Activated CD4-positive, alpha-beta T cell treated with anti-CD3 and anti-CD28 coated beads, Interleukin-2, amount 10 ng/mL, durations not matched to agents 7 days and 5 days (primary cell): Measurements from ENCODE around the gene TRIOBP. TPM values are rescaled to one million over a fixed set of nuclear protein-coding genes. Genes with fewer than 3 reads are reported as not detected.

Experiments
- CTCF ChIA-PET: fragments of 350-600 bp; sonication (Branson Sonifier 250); formaldehyde crosslinking; loops from one replicate; lab custom pipeline; 2021; ENCODE audit warnings: antibody characterized with exemption; lab: Charles Lee
- POLR2A ChIA-PET: fragments of 350-600 bp; sonication (Branson Sonifier 250); formaldehyde crosslinking; loops from one replicate; lab custom pipeline; 2021; ENCODE audit warnings: antibody characterized with exemption; lab: Charles Lee
- DNase-seq: peaks from one replicate; pipeline ENCODE4 v3.0.0-alpha.2; 2020
- H3K27ac Mint-ChIP-seq: one replicate; pipeline ENCODE4 v1.8.0; 2021; ENCODE audit warnings: mild to moderate bottlenecking, moderate library complexity, mixed read lengths
- H3K27me3 Mint-ChIP-seq: one replicate; pipeline ENCODE4 v1.8.0; 2021; ENCODE audit warnings: mixed read lengths
- H3K36me3 Mint-ChIP-seq: one replicate; pipeline ENCODE4 v1.8.0; 2021; ENCODE audit warnings: low read depth, mixed read lengths
- H3K4me1 Mint-ChIP-seq: one replicate; pipeline ENCODE4 v1.8.0; 2021; ENCODE audit warnings: mixed read lengths
- H3K4me3 Mint-ChIP-seq: one replicate; pipeline ENCODE4 v1.8.0; 2021; ENCODE audit warnings: mild to moderate bottlenecking, moderate library complexity, mixed read lengths
- H3K9me3 Mint-ChIP-seq: one replicate; pipeline ENCODE4 v1.8.0; 2021; ENCODE audit warnings: mixed read lengths
- total RNA-seq, 2 experiments: library from RNA; stranded (reverse); gene quantifications; one replicate each; pipeline ENCODE4 v1.2.3, GENCODE V29; 2021

TRIOBP gene
- total RNA-seq, 2 experiments from 2014 or later, result 44.1 to 53.5 TPM

GRCh38 chr22:37659066-37659896 lies 37.6 kb upstream of the TRIOBP start:
- Mint-ChIP-seq H3K4me1 (peaks cover 42% of the 10 kb centered on the region), H3K9me3 (no peaks in the 10 kb centered on the region), H3K36me3 (peaks cover 15% of the 10 kb centered on the region), H3K27me3 (no peaks in the 10 kb centered on the region), H3K27ac (peak overlapping the region; percentile 65), H3K4me3 (peak overlapping the region; percentile 82)
- ChIA-PET CTCF (interaction anchor here (0.6 to 4.6 kb wide), 16 partner anchors 8 to 1687 kb away, joined by 3 to 47 read pairs (median 4); partner anchors contain the start of genes LGALS1 and SH3BP1), POLR2A (interaction anchor here (0.9 to 3.0 kb wide), 2 partner anchors 17 to 1660 kb away, joined by 4 to 9 read pairs; partner anchors contain the start of gene LGALS1)
- DNase-seq, result no peak

GRCh38 chr22:37659897-37660708 lies 36.7 kb upstream of the TRIOBP start:
- Mint-ChIP-seq H3K27me3 (no peaks in the 10 kb centered on the region), H3K36me3 (peaks cover 9% of the 10 kb centered on the region), H3K9me3 (no peaks in the 10 kb centered on the region), H3K4me1 (peaks cover 42% of the 10 kb centered on the region), H3K4me3 (peak overlapping the region; percentile 82), H3K27ac (peak overlapping the region; percentile 65)
- DNase-seq, result no peak
- ChIA-PET POLR2A (interaction anchor here (3.0 kb wide), 1 partner anchor 16 kb away, joined by 9 read pairs; the partner anchor contains the start of gene LGALS1), CTCF (interaction anchor here (0.9 to 4.6 kb wide), 11 partner anchors 11 to 54 kb away, joined by 3 to 47 read pairs (median 11); partner anchors contain the start of genes GGA1 and LGALS1)

GRCh38 chr22:37660709-37661045 lies 36.2 kb upstream of the TRIOBP start:
- Mint-ChIP-seq H3K36me3 (peaks cover 8% of the 10 kb centered on the region), H3K27ac (peak overlapping the region; percentile 42), H3K27me3 (no peaks in the 10 kb centered on the region), H3K4me1 (peaks cover 42% of the 10 kb centered on the region), H3K4me3 (peak overlapping the region; percentile 82), H3K9me3 (no peaks in the 10 kb centered on the region)
- ChIA-PET POLR2A (no interaction called here), CTCF (interaction anchor here (1.6 to 4.6 kb wide), 5 partner anchors 10 to 52 kb away, joined by 3 to 27 read pairs (median 21); partner anchors contain the start of gene GGA1)
- no peak for DNase-seq

GRCh38 chr22:37661160-37661924 lies 35.5 kb upstream of the TRIOBP start:
- peak overlapping the region; percentile 42 for H3K27ac Mint-ChIP-seq

GRCh38 chr22:37662039-37662438 lies 34.8 kb upstream of the TRIOBP start:
- no peaks in the 10 kb centered on the region for H3K9me3 Mint-ChIP-seq
- DNase-seq, result no peak
- ChIA-PET POLR2A (no interaction called here), CTCF (interaction anchor here (0.6 to 4.6 kb wide), 6 partner anchors 9 to 1027 kb away, joined by 4 to 25 read pairs (median 5); partner anchors contain the start of gene GGA1)
- H3K27ac Mint-ChIP-seq, result peak overlapping the region; percentile 60
- peaks cover 39% of the 10 kb centered on the region for H3K4me1 Mint-ChIP-seq
- no peaks in the 10 kb centered on the region for H3K27me3 Mint-ChIP-seq
- H3K4me3 Mint-ChIP-seq, result no peak overlapping the region
- H3K36me3 Mint-ChIP-seq, result peaks cover 12% of the 10 kb centered on the region

More at GRCh38 chr22:37661160-37661924, 35.5 kb upstream of the TRIOBP start:
- peaks cover 39% of the 10 kb centered on the region for H3K4me1 Mint-ChIP-seq
- peak; percentile 48 for DNase-seq
- ChIA-PET CTCF (interaction anchor here (0.6 to 4.6 kb wide), 8 partner anchors 10 to 1026 kb away, joined by 4 to 25 read pairs (median 4); partner anchors contain the start of gene GGA1), POLR2A (no interaction called here)
- H3K9me3 Mint-ChIP-seq, result no peaks in the 10 kb centered on the region
- peak overlapping the region; percentile 82 for H3K4me3 Mint-ChIP-seq
- no peaks in the 10 kb centered on the region for H3K27me3 Mint-ChIP-seq
- H3K36me3 Mint-ChIP-seq, result peaks cover 8% of the 10 kb centered on the region

GRCh38 chr22:37663521-37664140 lies 33.2 kb upstream of the TRIOBP start:
- CTCF ChIA-PET, result interaction anchor here (0.6 to 3.1 kb wide), 6 partner anchors 8 to 32 kb away, joined by 3 to 21 read pairs (median 4); partner anchors contain the start of gene LGALS1
- Mint-ChIP-seq H3K27me3 (no peaks in the 10 kb centered on the region), H3K4me3 (no peak overlapping the region), H3K9me3 (no peaks in the 10 kb centered on the region), H3K27ac (no peak overlapping the region), H3K36me3 (peaks cover 12% of the 10 kb centered on the region), H3K4me1 (peaks cover 31% of the 10 kb centered on the region)
- POLR2A ChIA-PET, result no interaction called here
- no peak for DNase-seq

- no peaks in the 10 kb centered on the region for H3K9me3 Mint-ChIP-seq
- H3K4me1 Mint-ChIP-seq, result peaks cover 30% of the 10 kb centered on the region
- peaks cover 12% of the 10 kb centered on the region for H3K36me3 Mint-ChIP-seq
- POLR2A ChIA-PET, result no interaction called here
- H3K27ac Mint-ChIP-seq, result no peak overlapping the region
- H3K27me3 Mint-ChIP-seq, result no peaks in the 10 kb centered on the region
- CTCF ChIA-PET, result interaction anchor here (1.2 to 1.5 kb wide), 2 partner anchors 11 to 19 kb away, joined by 3 to 5 read pairs; partner anchors contain the start of gene LGALS1
- no peak overlapping the region for H3K4me3 Mint-ChIP-seq
- no peak for DNase-seq
These were observed 32.4 kb upstream of the TRIOBP start for GRCh38 chr22:37664249-37665101.

- peaks cover 23% of the 10 kb centered on the region for H3K4me1 Mint-ChIP-seq
- POLR2A ChIA-PET, result no interaction called here
- H3K27me3 Mint-ChIP-seq, result no peaks in the 10 kb centered on the region
- H3K36me3 Mint-ChIP-seq, result peaks cover 12% of the 10 kb centered on the region
- DNase-seq, result no peak
- no peak overlapping the region for H3K4me3 Mint-ChIP-seq
- H3K9me3 Mint-ChIP-seq, result no peaks in the 10 kb centered on the region
- CTCF ChIA-PET, result interaction anchor here (1.5 kb wide), 1 partner anchor 22 kb away, joined by 5 read pairs; no protein-coding TSS in a partner anchor
- H3K27ac Mint-ChIP-seq, result no peak overlapping the region
These were observed 31.4 kb upstream of the TRIOBP start for GRCh38 chr22:37665487-37665886.

GRCh38 chr22:37669586-37669985 lies 27.3 kb upstream of the TRIOBP start:
- H3K9me3 Mint-ChIP-seq, result no peaks in the 10 kb centered on the region
- no peak for DNase-seq
- POLR2A ChIA-PET, result no interaction called here
- H3K4me1 Mint-ChIP-seq, result peaks cover 34% of the 10 kb centered on the region
- H3K36me3 Mint-ChIP-seq, result peaks cover 8% of the 10 kb centered on the region
- no peaks in the 10 kb centered on the region for H3K27me3 Mint-ChIP-seq
- H3K27ac Mint-ChIP-seq, result no peak overlapping the region
- CTCF ChIA-PET, result interaction anchor here (1.4 to 3.6 kb wide), 4 partner anchors 10 to 63 kb away, joined by 3 to 25 read pairs (median 13); partner anchors contain the start of gene PDXP
- no peak overlapping the region for H3K4me3 Mint-ChIP-seq

GRCh38 chr22:37672206-37672919 lies 24.5 kb upstream of the TRIOBP start:
- Mint-ChIP-seq H3K27me3 (no peaks in the 10 kb centered on the region), H3K4me1 (peaks cover 48% of the 10 kb centered on the region), H3K36me3 (peaks cover 9% of the 10 kb centered on the region), H3K27ac (peak overlapping the region; percentile 78), H3K9me3 (no peaks in the 10 kb centered on the region), H3K4me3 (no peak overlapping the region)
- CTCF ChIA-PET, result interaction anchor here (1.5 to 15.4 kb wide), 7 partner anchors 9 to 39 kb away, joined by 3 to 143 read pairs (median 8); partner anchors contain the start of genes PDXP and SH3BP1
- POLR2A ChIA-PET, result interaction anchor here (0.7 kb wide), 1 partner anchor 29 kb away, joined by 3 read pairs; no protein-coding TSS in a partner anchor
- DNase-seq, result peak; percentile 33
